Loucy (cell line): Measurements from ENCODE around the gene HS3ST5.
"Not testable (repeated sequence)": the region's sequence is repeated elsewhere in the genome, so short reads cannot be mapped to it uniquely, and the experiment has no call there.

Experiments
- EZH2phosphoT487 ChIP-seq: fragments of 200-600 bp; IDR thresholded peaks from 2 replicates; pipeline ENCODE4 v1.6.1; 2018; ENCODE audit warnings: antibody characterized with exemption, mild to moderate bottlenecking, moderate library complexity, borderline replicate concordance
- TF ChIP-seq, protein P1 (sequence below): fragments of 200-600 bp; sonication (generic); conservative IDR thresholded peaks from 2 replicates; pipeline ENCODE4 v1.5.1; 2014; ENCODE audit warnings: mild to moderate bottlenecking, antibody characterized with exemption, low read length

DNA sequence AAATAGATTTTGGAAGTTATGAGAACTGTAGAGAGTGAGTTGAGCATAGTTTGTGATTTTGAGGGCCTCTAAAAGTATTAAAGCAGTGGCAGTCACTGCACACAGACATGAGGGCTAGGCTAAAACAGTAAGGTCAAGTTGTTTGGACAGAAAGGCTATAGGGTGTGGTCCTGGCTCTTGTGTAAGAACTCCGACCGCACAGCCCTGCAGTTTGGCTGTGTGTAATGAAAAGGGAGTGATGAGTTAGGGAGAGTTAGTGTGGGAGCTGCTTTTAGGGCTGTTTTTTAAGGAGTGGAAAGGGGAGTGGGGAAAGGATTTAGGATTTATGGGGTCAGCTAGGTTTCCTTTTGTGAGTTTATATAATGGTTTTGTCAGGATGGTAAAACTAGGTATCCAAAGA lies 328.7 kb downstream of the HS3ST5 start:
- TF ChIP-seq, protein P1, sequence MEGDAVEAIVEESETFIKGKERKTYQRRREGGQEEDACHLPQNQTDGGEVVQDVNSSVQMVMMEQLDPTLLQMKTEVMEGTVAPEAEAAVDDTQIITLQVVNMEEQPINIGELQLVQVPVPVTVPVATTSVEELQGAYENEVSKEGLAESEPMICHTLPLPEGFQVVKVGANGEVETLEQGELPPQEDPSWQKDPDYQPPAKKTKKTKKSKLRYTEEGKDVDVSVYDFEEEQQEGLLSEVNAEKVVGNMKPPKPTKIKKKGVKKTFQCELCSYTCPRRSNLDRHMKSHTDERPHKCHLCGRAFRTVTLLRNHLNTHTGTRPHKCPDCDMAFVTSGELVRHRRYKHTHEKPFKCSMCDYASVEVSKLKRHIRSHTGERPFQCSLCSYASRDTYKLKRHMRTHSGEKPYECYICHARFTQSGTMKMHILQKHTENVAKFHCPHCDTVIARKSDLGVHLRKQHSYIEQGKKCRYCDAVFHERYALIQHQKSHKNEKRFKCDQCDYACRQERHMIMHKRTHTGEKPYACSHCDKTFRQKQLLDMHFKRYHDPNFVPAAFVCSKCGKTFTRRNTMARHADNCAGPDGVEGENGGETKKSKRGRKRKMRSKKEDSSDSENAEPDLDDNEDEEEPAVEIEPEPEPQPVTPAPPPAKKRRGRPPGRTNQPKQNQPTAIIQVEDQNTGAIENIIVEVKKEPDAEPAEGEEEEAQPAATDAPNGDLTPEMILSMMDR = not testable (repeated sequence)
- TF ChIP-seq EZH2phosphoT487 = not testable (repeated sequence)
